CD14-positive monocyte (primary cell): ENCODE data around the gene PATL2. TPM values are rescaled to one million over a fixed set of nuclear protein-coding genes. Genes with fewer than 3 reads are reported as not detected.

Source experiments
- DNase-seq, 3 donors: peaks; one replicate each; pipeline ENCODE4 v3.0.0-alpha.2; 2011 to 2022
- H2AFZ ChIP-seq: 2 replicates; pipeline ENCODE4 v1.6.0; 2012; ENCODE audit warnings: mild to moderate bottlenecking, low read depth, low read length, inconsistent platforms; ENCODE audit not compliant: insufficient read depth, poor library complexity, severe bottlenecking
- H3K27ac ChIP-seq, 2 donors: 1 replicate in 1 of 2; 2 replicates in 1 of 2; pipeline ENCODE4 v1.5.1; 2012 to 2013; ENCODE audit warnings: low read length in 2 of 2, control low read depth in 1 of 2, inconsistent platforms in 1 of 2, low read depth in 1 of 2, mild to moderate bottlenecking in 1 of 2
- H3K27me3 ChIP-seq, 2 donors: one replicate each; pipeline versions ENCODE4 v1.6.0 to v1.6.1; 2011 to 2013; ENCODE audit warnings: low read length in 2 of 2; ENCODE audit not compliant: control insufficient read depth in 2 of 2, insufficient read depth in 2 of 2
- H3K36me3 ChIP-seq, 2 donors: replicated peaks in 1 of 2; 1 replicate in 1 of 2; 2 replicates in 1 of 2; pipeline versions ENCODE4 v1.5.1 to v1.6.1; 2012 to 2013; ENCODE audit warnings: low read length in 2 of 2, control low read depth in 1 of 2, inconsistent platforms in 1 of 2, mild to moderate bottlenecking in 1 of 2; ENCODE audit not compliant: insufficient read depth in 2 of 2, control insufficient read depth in 1 of 2
- H3K4me1 ChIP-seq, 2 donors: 1 replicate in 1 of 2; 2 replicates in 1 of 2; pipeline versions ENCODE4 v1.5.1 to v1.6.1; 2012 to 2013; ENCODE audit warnings: low read length in 2 of 2, control low read depth in 1 of 2, inconsistent platforms in 1 of 2, mild to moderate bottlenecking in 1 of 2, moderate library complexity in 1 of 2; ENCODE audit not compliant: insufficient read depth in 2 of 2, control insufficient read depth in 1 of 2
- H3K4me2 ChIP-seq: replicated peaks from 2 replicates; pipeline ENCODE3; 2012; ENCODE audit warnings: low read length, moderate library complexity, mild to moderate bottlenecking; ENCODE audit not compliant: poor library complexity, severe bottlenecking; ENCODE audit errors: extremely low read depth
- H3K4me3 ChIP-seq, 3 experiments: fragments of 200-600 bp in 1 of 3; sonication (generic) in 1 of 3; replicated peaks in 1 of 3; 1 replicate in 2 of 3; 2 replicates in 1 of 3; pipeline ENCODE4 v1.5.1; 2011 to 2013; ENCODE audit warnings: low read length in 3 of 3, mild to moderate bottlenecking in 3 of 3, control low read depth in 2 of 3, low read depth in 2 of 3, inconsistent platforms in 1 of 3, moderate library complexity in 1 of 3
- H3K79me2 ChIP-seq: 2 replicates; pipeline ENCODE4 v1.6.0; 2012; ENCODE audit warnings: mild to moderate bottlenecking, control low read depth, inconsistent platforms, low read length, moderate library complexity; ENCODE audit not compliant: insufficient read depth
- H3K9ac ChIP-seq: 2 replicates; pipeline ENCODE4 v1.6.0; 2017; ENCODE audit warnings: low read length, mild to moderate bottlenecking; ENCODE audit not compliant: insufficient read depth, poor library complexity, severe bottlenecking
- H3K9me3 ChIP-seq, 2 donors: replicated peaks in 1 of 2; 1 replicate in 1 of 2; 2 replicates in 1 of 2; pipeline versions ENCODE4 v1.5.1 to v1.6.1; 2012 to 2013; ENCODE audit warnings: low read length in 2 of 2, control low read depth in 1 of 2; ENCODE audit not compliant: control insufficient read depth in 1 of 2, insufficient read depth in 1 of 2
- H4K20me1 ChIP-seq: 2 replicates; pipeline ENCODE4 v1.6.0; 2012; ENCODE audit warnings: mild to moderate bottlenecking, low read length, control low read depth, moderate library complexity; ENCODE audit not compliant: insufficient read depth
- H3K27ac Mint-ChIP-seq, 7 donors: one replicate each; pipeline ENCODE4 v1.8.0; 2020; ENCODE audit warnings: mild to moderate bottlenecking in 7 of 7, mixed read lengths in 7 of 7, moderate library complexity in 6 of 7, inconsistent platforms in 2 of 7
- H3K27me3 Mint-ChIP-seq, 3 donors: one replicate each; pipeline ENCODE4 v1.8.0; 2021 to 2022; ENCODE audit warnings: low read depth in 3 of 3, mild to moderate bottlenecking in 3 of 3, mixed read lengths in 3 of 3, moderate library complexity in 3 of 3, inconsistent platforms in 1 of 3
- H3K36me3 Mint-ChIP-seq, 2 donors: one replicate each; pipeline ENCODE4 v1.8.0; 2020; ENCODE audit warnings: mixed read lengths in 2 of 2, inconsistent platforms in 1 of 2, mild to moderate bottlenecking in 1 of 2
- H3K4me1 Mint-ChIP-seq: one replicate; pipeline ENCODE4 v1.8.0; 2020; ENCODE audit warnings: mild to moderate bottlenecking, mixed read lengths
- H3K4me3 Mint-ChIP-seq, 2 donors: one replicate each; pipeline ENCODE4 v1.8.0; 2020; ENCODE audit warnings: mild to moderate bottlenecking in 2 of 2, mixed read lengths in 2 of 2, moderate library complexity in 1 of 2
- H3K9me3 Mint-ChIP-seq, 7 donors: one replicate each; pipeline ENCODE4 v1.8.0; 2020 to 2022; ENCODE audit warnings: mixed read lengths in 7 of 7, mild to moderate bottlenecking in 6 of 7, moderate library complexity in 6 of 7, inconsistent platforms in 2 of 7
- WGBS: methylation state at CpG from one replicate; pipeline ENCODE4 v1.1.5; 2013; ENCODE audit warnings: missing lambda C conversion rate; ENCODE audit not compliant: insufficient coverage; 5-methylcytosine and 5-hydroxymethylcytosine counted together
- intact Hi-C, 2 donors: fragments of 100-400 bp; cut with micrococcal nuclease; formaldehyde crosslinking; loops; one replicate each; pipeline versions ENCODE4 v1.15.0 to v1.15.1; 2023
- polyA plus RNA-seq, 3 donors: library from polyadenylated mRNA; depleted of rRNA in 1 of 3; unstranded in 2 of 3; stranded (reverse) in 1 of 3; fragments of 300-500 nt in 2 of 3; fragments of >200 nt in 1 of 3; fragmentation: Illumina TruSeq in 2 of 3; gene quantifications; 1 replicate in 2 of 3; 2 replicates in 1 of 3; pipeline ENCODE4 v1.2.3, GENCODE V29; 2012 to 2021
- TF ChIP-seq, protein P1 (sequence below): fragments of 200-600 bp; IDR thresholded peaks from one replicate; pipeline ENCODE4 v1.8.0; 2022; ENCODE audit warnings: antibody characterized with exemption, mild to moderate bottlenecking

Gene PATL2
- polyA plus RNA-seq, 3 donors: 1.8 to 14.4 (median 1.9) TPM

DNA sequence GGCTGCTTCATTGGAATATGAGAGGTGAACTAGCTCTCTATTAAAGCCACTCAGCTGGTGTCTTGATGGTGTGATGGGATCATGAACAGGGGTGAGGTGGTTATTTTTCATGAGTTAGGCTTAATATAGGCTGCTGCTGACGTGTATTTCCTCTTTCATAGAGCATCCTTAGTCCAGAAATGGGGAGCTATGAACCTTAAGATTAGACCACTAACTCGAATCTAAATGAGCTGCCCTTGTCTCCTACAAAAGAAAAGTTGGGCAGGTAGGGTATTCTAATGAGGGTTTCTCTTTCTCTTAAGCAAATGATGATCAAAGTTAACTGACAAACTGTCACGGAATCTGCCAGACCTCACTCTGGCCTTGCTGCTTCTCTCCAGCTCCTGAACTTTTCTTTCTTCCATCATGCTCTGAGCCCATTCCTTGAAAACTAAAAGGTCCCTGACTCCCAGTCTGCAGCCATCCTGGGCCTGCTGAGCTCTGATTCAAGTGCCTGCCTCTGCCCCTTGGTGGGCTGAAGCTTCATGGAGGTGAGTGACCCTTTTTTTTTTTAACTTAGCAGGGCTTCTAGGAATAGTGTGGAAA lies 25.1 kb upstream of the PATL2 start, which contains the start of gene TRIM69:
TRIM69 (plus strand) TSS at position 348 of the 585 bp plus-strand sequence; CDS start at position 525, 177 bp downstream.
- no peaks in the 10 kb centered on the region for H3K9me3 ChIP-seq
- intact Hi-C loops: loop anchor here (2.0 to 5.0 kb wide), 2 partner anchors 25 to 74 kb away; partner anchors contain the start of genes B2M (in 1 of the 2), PATL2 (in 1 of the 2) and SPG11 (in 1 of the 2)
- Mint-ChIP-seq H3K27ac (peak within 1 kb of the TSS; percentile 90 to 98 (median 96)), H3K36me3 (peaks cover 7 to 12% of the 10 kb centered on the region in 2 donors), H3K9me3 (peaks cover 0 to 2% (median 0%) of the 10 kb centered on the region in 7 donors), H3K27me3 (peaks cover 0 to 3% (median 0%) of the 10 kb centered on the region in 3 donors), H3K4me1 (peaks cover 35% of the 10 kb centered on the region), H3K4me3 (peak within 1 kb of the TSS; percentile 51 to 83)
- peak in 1 of 3 donors; percentile 34 for DNase-seq
- peak within 1 kb of the TSS; percentile 60 to 80 for H3K27ac ChIP-seq
- peak within 1 kb of the TSS; percentile 58 for H3K9ac ChIP-seq
- TF ChIP-seq, protein P1, sequence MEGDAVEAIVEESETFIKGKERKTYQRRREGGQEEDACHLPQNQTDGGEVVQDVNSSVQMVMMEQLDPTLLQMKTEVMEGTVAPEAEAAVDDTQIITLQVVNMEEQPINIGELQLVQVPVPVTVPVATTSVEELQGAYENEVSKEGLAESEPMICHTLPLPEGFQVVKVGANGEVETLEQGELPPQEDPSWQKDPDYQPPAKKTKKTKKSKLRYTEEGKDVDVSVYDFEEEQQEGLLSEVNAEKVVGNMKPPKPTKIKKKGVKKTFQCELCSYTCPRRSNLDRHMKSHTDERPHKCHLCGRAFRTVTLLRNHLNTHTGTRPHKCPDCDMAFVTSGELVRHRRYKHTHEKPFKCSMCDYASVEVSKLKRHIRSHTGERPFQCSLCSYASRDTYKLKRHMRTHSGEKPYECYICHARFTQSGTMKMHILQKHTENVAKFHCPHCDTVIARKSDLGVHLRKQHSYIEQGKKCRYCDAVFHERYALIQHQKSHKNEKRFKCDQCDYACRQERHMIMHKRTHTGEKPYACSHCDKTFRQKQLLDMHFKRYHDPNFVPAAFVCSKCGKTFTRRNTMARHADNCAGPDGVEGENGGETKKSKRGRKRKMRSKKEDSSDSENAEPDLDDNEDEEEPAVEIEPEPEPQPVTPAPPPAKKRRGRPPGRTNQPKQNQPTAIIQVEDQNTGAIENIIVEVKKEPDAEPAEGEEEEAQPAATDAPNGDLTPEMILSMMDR: no peak
- H2AFZ ChIP-seq: peak within 1 kb of the TSS; percentile 8
- WGBS: 88% methylated on average over 1 of the region's 3 CpGs
- no peaks in the 10 kb centered on the region for H4K20me1 ChIP-seq
- H3K36me3 ChIP-seq: peaks cover 0 to 13% of the 10 kb centered on the region in 2 donors
- H3K79me2 ChIP-seq: peaks cover 23% of the 10 kb centered on the region
- peak within 1 kb of the TSS; percentile 60 for H3K4me2 ChIP-seq
- peaks cover 23 to 24% of the 10 kb centered on the region in 2 donors for H3K4me1 ChIP-seq
- no peaks in the 10 kb centered on the region for H3K27me3 ChIP-seq
- peak within 1 kb of the TSS in 2 of 3 experiments; percentile 25 to 26 for H3K4me3 ChIP-seq

- peak; percentile 85 to 93 (median 85) for DNase-seq
- H3K27me3 ChIP-seq: no peaks in the 10 kb centered on the region
- Mint-ChIP-seq H3K4me3 (peak overlapping the region; percentile 51 to 83), H3K36me3 (peaks cover 8 to 13% of the 10 kb centered on the region in 2 donors), H3K4me1 (peaks cover 40% of the 10 kb centered on the region), H3K9me3 (peaks cover 0 to 2% (median 0%) of the 10 kb centered on the region in 7 donors), H3K27me3 (peaks cover 0 to 3% (median 0%) of the 10 kb centered on the region in 3 donors), H3K27ac (peak overlapping the region; percentile 90 to 98 (median 96))
- H3K9ac ChIP-seq: peak overlapping the region; percentile 58
- no peaks in the 10 kb centered on the region for H3K9me3 ChIP-seq
- peak overlapping the region; percentile 60 for H3K4me2 ChIP-seq
- H2AFZ ChIP-seq: peak overlapping the region; percentile 8
- peaks cover 29% of the 10 kb centered on the region for H3K79me2 ChIP-seq
- peaks cover 27% of the 10 kb centered on the region in 2 donors for H3K4me1 ChIP-seq
- TF ChIP-seq, protein P1: no peak
- peaks cover 0 to 14% of the 10 kb centered on the region in 2 donors for H3K36me3 ChIP-seq
- 19% methylated on average over 6 of the region's 8 CpGs for WGBS
- peak overlapping the region in 2 of 3 experiments; percentile 25 to 26 for H3K4me3 ChIP-seq
- no peaks in the 10 kb centered on the region for H4K20me1 ChIP-seq
- peak overlapping the region; percentile 60 to 80 for H3K27ac ChIP-seq
- intact Hi-C loops: loop anchor here (2.0 to 5.0 kb wide), 3 partner anchors 25 to 73 kb away; partner anchors contain the start of genes SPG11 (in 2 of the 2), B2M (in 1 of the 2) and PATL2 (in 1 of the 2)
Observed at GRCh38 chr15:44735482-44736180, 24.5 kb upstream of the PATL2 start.
